HG02840 (cell line): ENCODE results near the gene CCDC85B.
"Not testable (repeated sequence)": the region's sequence is repeated elsewhere in the genome, so short reads cannot be mapped to it uniquely, and the experiment has no call there.

Experiments used
- ATAC-seq: cut with Tn5 transposase; IDR thresholded peaks from one replicate; pipeline ENCODE4 v1.9.1; 2021; ENCODE audit warnings: mild to moderate bottlenecking, moderate library complexity, moderate number of reproducible peaks; ENCODE audit not compliant: unreplicated experiment, low FRiP score

Gene CCDC85B

GRCh38 chr11:65890324-65891218 is at the start of gene CCDC85B:
CCDC85B (plus strand) TSS chr11:65890673; CDS start chr11:65890784, 111 bp downstream.
- ATAC-seq: peak; percentile 48

GRCh38 chr11:65842144-65842543 is 48.3 kb upstream of the CCDC85B start:
- ATAC-seq: no peak

GRCh38 chr11:65843811-65844210 is 46.7 kb upstream of the CCDC85B start:
- no peak for ATAC-seq

- ATAC-seq: no peak
Observed at GRCh38 chr11:65844231-65844872, 46.1 kb upstream of the CCDC85B start.

- ATAC-seq: no peak
Observed at GRCh38 chr11:65847746-65848145, 42.7 kb upstream of the CCDC85B start.

- not testable (repeated sequence) for ATAC-seq
Observed at GRCh38 chr11:65848693-65849092, 41.8 kb upstream of the CCDC85B start.

GRCh38 chr11:65849366-65849765 is 41.1 kb upstream of the CCDC85B start:
- no peak for ATAC-seq

- no peak for ATAC-seq
Observed at GRCh38 chr11:65849771-65850216, 40.7 kb upstream of the CCDC85B start.

- ATAC-seq: no peak
Observed at GRCh38 chr11:65850217-65851082, 40.0 kb upstream of the CCDC85B start.

- no peak for ATAC-seq
Observed at GRCh38 chr11:65851083-65851579, 39.3 kb upstream of the CCDC85B start.

- ATAC-seq: no peak
Observed at GRCh38 chr11:65851811-65852507, 38.5 kb upstream of the CCDC85B start.

- no peak for ATAC-seq
Observed at GRCh38 chr11:65852508-65853245, 37.8 kb upstream of the CCDC85B start.

- no peak for ATAC-seq
Observed at GRCh38 chr11:65853246-65853979, 37.1 kb upstream of the CCDC85B start.

- no peak for ATAC-seq
Observed at GRCh38 chr11:65854161-65854592, 36.3 kb upstream of the CCDC85B start.

GRCh38 chr11:65854852-65855837 is 35.3 kb upstream of the CCDC85B start:
- no peak for ATAC-seq

GRCh38 chr11:65855927-65856363 is 34.5 kb upstream of the CCDC85B start:
- ATAC-seq: no peak
